ENCODE results near the gene FBXO46. TPM values are rescaled to one million over a fixed set of nuclear protein-coding genes. Genes with fewer than 3 reads are reported as not detected.
A peak's percentile ranks its signal among the peaks of the same experiment; 100 is the strongest.

FBXO46 gene
- total and polyA plus RNA-seq, 2 of the 13 experiments (the other 11 are each of a cell fraction or from before 2014, with no cell fraction given) = 6.2 to 6.4 TPM

- TF ChIP-seq PATZ1 (CRISPR knock-in tag; IDR thresholded peaks at IDR 0.05) (0 out of 2 replicates have a peak, but pooled peaks have one; percentile 37), ZSCAN5A (CRISPR knock-in tag; IDR thresholded peaks at IDR 0.05; ENCODE audit: borderline replicate concordance) (no peak), ZBTB46 (CRISPR knock-in tag; IDR thresholded peaks at IDR 0.05; ENCODE audit: borderline replicate concordance) (no peak), MNT (IDR thresholded peaks at IDR 0.05) (peak; percentile 41; the same call in 1 of the 2 replicates), MXD1 (CRISPR knock-in tag; IDR thresholded peaks at IDR 0.05) (no peak), HOXA5 (CRISPR knock-in tag; IDR thresholded peaks at IDR 0.05) (no peak), YEATS4 (CRISPR knock-in tag; IDR thresholded peaks at IDR 0.05; ENCODE audit: borderline replicate concordance) (peak; percentile 44; the same call in 1 of the 2 replicates), ZMYM2 (CRISPR knock-in tag; IDR thresholded peaks at IDR 0.05) (no peak), ZNF232 (CRISPR knock-in tag; IDR thresholded peaks at IDR 0.05; ENCODE audit: borderline replicate concordance) (no peak), THAP9 (CRISPR knock-in tag; IDR thresholded peaks at IDR 0.05; ENCODE audit: borderline replicate concordance) (peak; percentile 66), ZNF704 (CRISPR knock-in tag; IDR thresholded peaks at IDR 0.05; ENCODE audit: borderline replicate concordance) (peak; percentile 51; the same call in 1 of the 2 replicates), GABPA (IDR thresholded peaks at IDR 0.05; ENCODE audit: low read depth, low read length) (peak; percentile 89), GABPA (CRISPR knock-in tag; IDR thresholded peaks at IDR 0.05; ENCODE audit: low read depth) (peak; percentile 97), ZNF263 (CRISPR knock-in tag; IDR thresholded peaks at IDR 0.05) (no peak), ZNF607 (CRISPR knock-in tag; IDR thresholded peaks at IDR 0.05; ENCODE audit: borderline replicate concordance) (peak; percentile 14; the same call in 1 of the 2 replicates), PPARG (CRISPR knock-in tag; conservative IDR thresholded peaks at IDR 0.05) (no peak)
These were observed 39.0 kb downstream of the FBXO46 start, which contains the start of gene SNRPD2 (continued) for GRCh38 chr19:45691516-45692186.
